Testis (tissue), 3 donors: ENCODE results near the gene DNAH10. TPM values are rescaled to one million over a fixed set of nuclear protein-coding genes. Genes with fewer than 3 reads are reported as not detected.

Experiments used
- DNase-seq: peaks from one replicate; pipeline ENCODE4 v3.0.0-alpha.2; 2019
- H3K27ac ChIP-seq, 2 donors: fragments of 200-600 bp; sonication (generic); one replicate each; pipeline ENCODE4 v1.5.1; 2019
- H3K27me3 ChIP-seq: fragments of 200-600 bp; sonication (generic); one replicate; pipeline ENCODE4 v1.5.1; 2019
- H3K36me3 ChIP-seq: fragments of 200-600 bp; sonication (generic); one replicate; pipeline ENCODE4 v1.5.1; 2017; ENCODE audit warnings: low read depth; ENCODE audit errors: missing control alignments
- H3K4me1 ChIP-seq: fragments of 200-600 bp; sonication (generic); one replicate; pipeline ENCODE4 v1.5.1; 2019
- H3K4me3 ChIP-seq, 2 donors: fragments of 200-600 bp; sonication (generic); one replicate each; pipeline ENCODE4 v1.5.1; 2017 to 2019
- H3K9me3 ChIP-seq: fragments of 200-600 bp; sonication (generic); one replicate; pipeline ENCODE4 v1.5.1; 2017
- POLR2A ChIP-seq: fragments of 450-650 bp; IDR thresholded peaks from one replicate; pipeline ENCODE4 v1.6.1; 2017; ENCODE audit warnings: antibody characterized with exemption, mild to moderate bottlenecking, moderate library complexity
- WGBS, 2 donors: methylation state at CpG; one replicate each; pipeline ENCODE4 v1.1.5; 2018; 5-methylcytosine and 5-hydroxymethylcytosine counted together
- intact Hi-C: fragments of 100-400 bp; cut with DNase I; formaldehyde crosslinking; loops from one replicate; pipeline ENCODE4 v1.15.1; 2023; ENCODE audit warnings: low total_unique reads
- polyA plus RNA-seq: library from polyadenylated mRNA; stranded (reverse); fragments of 350-450 nt; fragmentation: Illumina TruSeq; extraction: RNeasy Lipid Tissue Mini Kit (QIAGEN cat#74804); gene quantifications from one replicate; pipeline ENCODE4 v1.2.3, GENCODE V29; 2014; ENCODE audit warnings: low read depth, low replicate concordance; ENCODE audit not compliant: insufficient read depth
- total RNA-seq, 2 donors: library from RNA; depleted of rRNA; stranded (reverse); fragments of >200 nt; gene quantifications; one replicate each; pipeline ENCODE4 v1.2.3, GENCODE V29; 2016
- TF ChIP-seq, protein P1 (sequence below), 3 experiments: fragments of 450-650 bp in 2 of 3; fragments of 200-600 bp in 1 of 3; sonication (generic) in 1 of 3; IDR thresholded peaks; one replicate each; pipeline ENCODE4 v1.5.1; 2016 to 2019; ENCODE audit warnings: antibody characterized with exemption in 3 of 3, mild to moderate bottlenecking in 2 of 3, moderate library complexity in 1 of 3

The DNAH10 gene
- total and polyA plus RNA-seq, 3 donors from 2014 or later: 15.4 to 29.3 (median 24.3) TPM

DNA sequence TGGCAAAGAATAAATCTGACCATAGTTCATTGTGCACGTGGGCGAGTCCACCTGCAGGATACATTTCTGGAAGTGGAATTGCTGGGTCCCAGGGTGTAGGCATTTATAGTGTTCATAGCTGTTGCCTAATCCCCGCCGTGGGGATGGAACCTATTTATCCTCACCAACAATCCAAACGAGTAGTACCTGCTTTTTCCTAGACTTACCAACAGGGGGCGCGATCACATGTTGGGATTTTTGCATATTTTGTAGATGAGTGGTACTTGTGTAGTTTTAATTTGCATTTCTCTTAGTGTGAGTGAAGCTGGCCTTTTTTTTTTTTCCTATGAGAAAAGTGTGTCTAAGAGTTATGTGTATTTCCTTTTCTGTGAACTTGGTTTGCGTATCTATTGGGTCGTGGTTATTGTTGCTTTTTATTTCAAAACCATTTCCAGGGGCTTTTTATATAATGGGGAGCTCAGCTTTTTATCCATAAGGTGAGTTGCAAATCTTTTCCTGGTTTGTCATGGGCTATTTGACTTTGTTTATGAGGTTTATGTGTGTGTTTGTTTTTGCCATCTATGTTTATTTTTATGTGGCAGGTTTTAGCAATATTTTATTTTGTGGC is 143.3 kb downstream of the DNAH10 start:
- WGBS, 2 donors: 50 to 53% methylated on average over 9 of the region's 9 CpGs

DNA sequence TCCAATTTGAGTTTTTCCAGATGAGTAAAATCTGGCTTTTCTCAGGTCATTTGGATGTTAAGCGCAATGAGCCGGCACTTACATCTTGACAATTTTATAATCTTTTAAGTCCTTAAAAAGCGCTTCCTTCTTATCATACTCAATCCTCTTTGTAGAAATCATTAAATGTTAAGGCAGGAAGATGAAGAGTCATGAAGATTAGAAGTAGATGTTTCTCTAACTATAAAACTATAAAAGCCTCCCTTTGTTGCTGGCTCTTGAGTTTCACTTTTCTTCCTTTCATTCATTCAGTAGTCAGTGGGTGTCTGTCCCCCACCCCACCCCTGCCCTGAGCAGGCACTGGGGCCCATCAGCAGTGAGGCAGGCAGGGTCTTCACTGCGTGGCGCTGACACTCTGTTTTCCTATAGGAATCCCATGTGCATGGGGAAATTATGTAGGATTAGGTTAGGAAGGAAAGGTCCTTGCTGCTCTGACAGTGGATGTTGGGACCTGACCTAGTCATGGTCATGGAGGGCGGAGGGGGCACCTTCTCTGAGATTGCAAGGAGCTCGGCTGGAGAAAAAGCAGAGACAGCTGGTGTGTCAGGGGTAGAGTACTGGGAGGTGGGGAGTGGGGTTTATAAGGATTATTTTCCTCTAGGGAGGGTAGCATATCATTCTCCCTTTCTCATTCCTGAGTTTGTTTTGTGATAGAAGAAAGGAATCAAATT is 144.8 kb downstream of the DNAH10 start:
- Histone ChIP-seq H3K9me3 (no peaks in the 10 kb centered on the region), H3K4me3 (no peak overlapping the region), H3K27me3 (no peaks in the 10 kb centered on the region), H3K27ac (no peak overlapping the region), H3K36me3 (no peaks in the 10 kb centered on the region), H3K4me1 (no peaks in the 10 kb centered on the region)
- no peak for TF ChIP-seq POLR2A
- TF ChIP-seq, protein P1, sequence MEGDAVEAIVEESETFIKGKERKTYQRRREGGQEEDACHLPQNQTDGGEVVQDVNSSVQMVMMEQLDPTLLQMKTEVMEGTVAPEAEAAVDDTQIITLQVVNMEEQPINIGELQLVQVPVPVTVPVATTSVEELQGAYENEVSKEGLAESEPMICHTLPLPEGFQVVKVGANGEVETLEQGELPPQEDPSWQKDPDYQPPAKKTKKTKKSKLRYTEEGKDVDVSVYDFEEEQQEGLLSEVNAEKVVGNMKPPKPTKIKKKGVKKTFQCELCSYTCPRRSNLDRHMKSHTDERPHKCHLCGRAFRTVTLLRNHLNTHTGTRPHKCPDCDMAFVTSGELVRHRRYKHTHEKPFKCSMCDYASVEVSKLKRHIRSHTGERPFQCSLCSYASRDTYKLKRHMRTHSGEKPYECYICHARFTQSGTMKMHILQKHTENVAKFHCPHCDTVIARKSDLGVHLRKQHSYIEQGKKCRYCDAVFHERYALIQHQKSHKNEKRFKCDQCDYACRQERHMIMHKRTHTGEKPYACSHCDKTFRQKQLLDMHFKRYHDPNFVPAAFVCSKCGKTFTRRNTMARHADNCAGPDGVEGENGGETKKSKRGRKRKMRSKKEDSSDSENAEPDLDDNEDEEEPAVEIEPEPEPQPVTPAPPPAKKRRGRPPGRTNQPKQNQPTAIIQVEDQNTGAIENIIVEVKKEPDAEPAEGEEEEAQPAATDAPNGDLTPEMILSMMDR (IDR thresholded peaks at IDR 0.05): no peak
- DNase-seq: no peak
- intact Hi-C loops: no loop called here
- 91 to 94% methylated on average over 7 of the region's 7 CpGs for WGBS, 2 donors

More for the DNA sequence above, 143.3 kb downstream of the DNAH10 start:
- Histone ChIP-seq H3K36me3 (no peaks in the 10 kb centered on the region), H3K27ac (no peak overlapping the region), H3K9me3 (no peaks in the 10 kb centered on the region), H3K4me3 (no peak overlapping the region), H3K4me1 (no peaks in the 10 kb centered on the region), H3K27me3 (no peaks in the 10 kb centered on the region)
- peak; percentile 69 for DNase-seq
- intact Hi-C loops: no loop called here
- TF ChIP-seq POLR2A: no peak
- TF ChIP-seq, protein P1 (IDR thresholded peaks at IDR 0.05): peak; percentile 57 to 85 (median 74)

DNA sequence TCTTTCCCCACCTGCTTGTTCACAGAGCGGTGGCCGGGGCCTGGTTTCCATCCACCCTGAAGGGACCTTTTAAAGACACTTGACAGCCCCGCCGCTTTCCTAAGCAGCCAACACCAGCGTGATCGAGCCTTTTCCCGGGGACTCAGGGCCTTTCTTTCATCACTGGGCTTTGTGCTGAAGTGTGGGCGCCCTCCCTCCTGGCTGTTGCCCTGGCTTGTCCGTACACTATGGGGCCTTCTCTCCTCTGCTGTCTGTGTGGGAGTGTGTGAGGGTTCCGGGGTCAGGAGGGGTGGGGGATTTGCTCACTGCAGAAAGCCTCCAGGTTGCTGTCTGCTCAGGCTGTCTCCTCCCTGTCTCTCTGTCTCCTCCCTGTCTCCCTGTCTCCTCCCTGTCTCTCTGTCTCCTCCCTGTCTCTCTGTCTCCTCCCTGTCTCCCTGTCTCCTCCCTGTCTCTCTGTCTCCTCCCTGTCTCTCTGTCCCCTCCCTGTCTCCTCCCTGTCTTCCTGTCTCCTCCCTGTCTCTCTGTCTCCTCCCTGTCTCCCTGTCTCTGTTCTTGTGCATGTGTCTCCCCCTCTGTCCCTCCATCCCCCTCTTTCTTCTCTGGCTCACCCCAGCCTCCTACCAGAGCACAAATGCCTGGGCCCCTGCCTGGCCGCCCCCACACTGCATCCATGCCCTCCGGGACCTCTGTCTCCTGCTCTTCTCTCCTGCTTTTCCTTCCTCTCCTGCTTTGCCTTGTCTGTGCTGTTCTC is 145.8 kb downstream of the DNAH10 start:
- intact Hi-C loops: no loop called here
- no peak for DNase-seq
- WGBS, 2 donors: 66 to 72% methylated on average over 11 to 12 of the region's 12 CpGs
- Histone ChIP-seq H3K27me3 (no peaks in the 10 kb centered on the region), H3K4me1 (no peaks in the 10 kb centered on the region), H3K27ac (no peak overlapping the region), H3K9me3 (no peaks in the 10 kb centered on the region), H3K36me3 (no peaks in the 10 kb centered on the region), H3K4me3 (no peak overlapping the region)
- TF ChIP-seq, protein P1 (IDR thresholded peaks at IDR 0.05): no peak
- no peak for TF ChIP-seq POLR2A

DNA sequence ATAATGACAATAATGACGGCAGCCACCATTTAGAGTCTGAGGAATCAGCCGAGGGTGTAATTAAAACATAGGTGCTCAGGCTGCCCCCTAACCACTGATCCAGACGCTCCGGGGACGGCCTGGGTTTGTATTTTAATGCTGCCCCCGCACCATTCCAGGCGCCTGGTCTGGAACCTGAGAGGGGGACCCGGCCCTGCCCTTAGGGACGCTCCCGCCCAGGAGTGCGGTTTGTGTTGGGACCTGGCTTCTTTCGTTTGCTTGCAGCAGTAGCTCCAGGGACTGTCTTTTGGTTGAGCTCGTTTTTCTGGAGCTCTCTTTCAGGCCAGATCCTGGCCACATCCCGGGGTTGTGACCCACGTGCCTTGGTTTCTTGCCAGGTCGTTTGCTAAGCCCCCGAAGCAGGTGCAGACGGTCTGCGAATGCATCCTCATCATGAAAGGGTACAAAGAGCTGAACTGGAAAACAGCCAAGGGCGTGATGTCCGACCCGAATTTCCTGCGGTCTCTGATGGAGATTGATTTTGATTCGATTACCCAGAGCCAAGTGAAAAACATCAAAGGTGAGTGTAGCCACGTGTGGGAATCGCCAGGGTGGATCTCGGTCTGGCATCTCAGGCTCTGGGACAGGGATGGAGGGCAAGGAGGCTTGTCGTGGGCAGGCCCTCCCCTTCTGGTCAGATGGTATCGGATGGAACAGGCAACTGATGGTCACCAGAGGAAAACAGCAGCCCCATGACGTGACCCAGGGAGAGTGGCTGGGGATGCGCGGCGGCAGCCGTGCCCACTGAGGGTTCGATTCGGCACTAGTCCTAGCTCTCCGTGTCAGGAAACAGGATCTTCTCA is 147.0 kb downstream of the DNAH10 start:
- no peaks in the 10 kb centered on the region for H3K36me3 ChIP-seq
- DNase-seq: no peak
- no peak overlapping the region for H3K27ac ChIP-seq
- H3K4me3 ChIP-seq: no peak overlapping the region
- intact Hi-C loops: no loop called here
- H3K27me3 ChIP-seq: no peaks in the 10 kb centered on the region
- H3K4me1 ChIP-seq: no peaks in the 10 kb centered on the region
- H3K9me3 ChIP-seq: no peaks in the 10 kb centered on the region
- WGBS, 2 donors: 80% methylated on average over 36 to 37 of the region's 37 CpGs
- TF ChIP-seq POLR2A: no peak
- TF ChIP-seq, protein P1 (IDR thresholded peaks at IDR 0.05): no peak
